GM21786 (cell line): ENCODE measurements around the gene MACF1.
"Not testable (repeated sequence)": the region's sequence is repeated elsewhere in the genome, so short reads cannot be mapped to it uniquely, and the experiment has no call there.

Source experiments
- ATAC-seq: cut with Tn5 transposase; IDR thresholded peaks from one replicate; pipeline ENCODE4 v1.9.1; 2021; ENCODE audit not compliant: unreplicated experiment

The MACF1 gene

GRCh38 chr1:39501666-39502065 is 297.2 kb downstream of the MACF1 start:
- ATAC-seq, result no peak

- not testable (repeated sequence) for ATAC-seq
Measured at GRCh38 chr1:39504436-39504835, 299.9 kb downstream of the MACF1 start.

GRCh38 chr1:39505289-39505688 is 300.8 kb downstream of the MACF1 start:
- no peak for ATAC-seq

GRCh38 chr1:39507230-39507928 is 302.9 kb downstream of the MACF1 start:
- ATAC-seq, result no peak

GRCh38 chr1:39508266-39508665 is 303.8 kb downstream of the MACF1 start:
- ATAC-seq, result no peak

- ATAC-seq, result no peak
Measured at GRCh38 chr1:39508857-39509305, 304.4 kb downstream of the MACF1 start.

GRCh38 chr1:39509360-39510009 is 305.0 kb downstream of the MACF1 start:
- ATAC-seq, result peak; percentile 67

GRCh38 chr1:39510570-39511186 is 306.2 kb downstream of the MACF1 start:
- ATAC-seq, result not testable (repeated sequence)

- ATAC-seq, result not testable (repeated sequence)
Measured at GRCh38 chr1:39511477-39511876, 307.0 kb downstream of the MACF1 start.

- not testable (repeated sequence) for ATAC-seq
Measured at GRCh38 chr1:39512234-39512847, 307.8 kb downstream of the MACF1 start.

- ATAC-seq, result not testable (repeated sequence)
Measured at GRCh38 chr1:39514710-39515124, 310.2 kb downstream of the MACF1 start.

- ATAC-seq, result not testable (repeated sequence)
Measured at GRCh38 chr1:39515131-39516086, 310.9 kb downstream of the MACF1 start.

- ATAC-seq, result not testable (repeated sequence)
Measured at GRCh38 chr1:39516841-39517240, 312.3 kb downstream of the MACF1 start.

- ATAC-seq, result not testable (repeated sequence)
Measured at GRCh38 chr1:39517936-39518335, 313.4 kb downstream of the MACF1 start.

GRCh38 chr1:39519376-39519775 is 314.9 kb downstream of the MACF1 start:
- not testable (repeated sequence) for ATAC-seq

GRCh38 chr1:39522221-39522620 is 317.7 kb downstream of the MACF1 start:
- not testable (repeated sequence) for ATAC-seq

- no peak for ATAC-seq
Measured at GRCh38 chr1:39522661-39523567, 318.4 kb downstream of the MACF1 start.

GRCh38 chr1:39524171-39524570 is 319.7 kb downstream of the MACF1 start:
- no peak for ATAC-seq
